Endothelial cell (in vitro differentiated cells): ENCODE data around the gene USP20. TPM values are rescaled to one million over a fixed set of nuclear protein-coding genes. Genes with fewer than 3 reads are reported as not detected.

Source experiments
- DNase-seq: peaks from one replicate; pipeline ENCODE4 v3.0.0; 2021; ENCODE audit warnings: low spot score
- H3K27ac Mint-ChIP-seq: one replicate; pipeline ENCODE4 v1.8.0; 2021; ENCODE audit warnings: mixed read lengths, inconsistent platforms; ENCODE audit not compliant: unreplicated experiment
- H3K27me3 Mint-ChIP-seq: one replicate; pipeline ENCODE4 v1.8.0; 2021; ENCODE audit warnings: mild to moderate bottlenecking, moderate library complexity, mixed read lengths, inconsistent platforms; ENCODE audit not compliant: unreplicated experiment
- H3K36me3 Mint-ChIP-seq: one replicate; pipeline ENCODE4 v1.8.0; 2021; ENCODE audit warnings: mild to moderate bottlenecking, low read depth, mixed read lengths, inconsistent platforms; ENCODE audit not compliant: unreplicated experiment
- H3K4me1 Mint-ChIP-seq: one replicate; pipeline ENCODE4 v1.8.0; 2021; ENCODE audit warnings: mild to moderate bottlenecking, mixed read lengths, inconsistent platforms; ENCODE audit not compliant: unreplicated experiment
- H3K4me3 Mint-ChIP-seq: one replicate; pipeline ENCODE4 v1.8.0; 2021; ENCODE audit warnings: mild to moderate bottlenecking, mixed read lengths, inconsistent platforms; ENCODE audit not compliant: unreplicated experiment
- H3K9me3 Mint-ChIP-seq: one replicate; pipeline ENCODE4 v1.8.0; 2021; ENCODE audit warnings: mixed read lengths, inconsistent platforms; ENCODE audit not compliant: unreplicated experiment
- total RNA-seq: library from RNA; stranded (reverse); fragmentation: NEBNext Ultra II Directional; extraction: Animal tissue kit (Norgen Biotek cat#: 25700); gene quantifications from one replicate; pipeline ENCODE4 v1.2.1, GENCODE V29; 2021; ENCODE audit not compliant: unreplicated experiment
- TF ChIP-seq, protein P1 (sequence below): fragments of 200-600 bp; sonication (generic); IDR thresholded peaks from one replicate; pipeline ENCODE4 v1.5.0; 2021; ENCODE audit warnings: antibody characterized with exemption; ENCODE audit not compliant: unreplicated experiment

USP20 gene
- total RNA-seq, 1 donor from 2014 or later, result 21.7 TPM

DNA sequence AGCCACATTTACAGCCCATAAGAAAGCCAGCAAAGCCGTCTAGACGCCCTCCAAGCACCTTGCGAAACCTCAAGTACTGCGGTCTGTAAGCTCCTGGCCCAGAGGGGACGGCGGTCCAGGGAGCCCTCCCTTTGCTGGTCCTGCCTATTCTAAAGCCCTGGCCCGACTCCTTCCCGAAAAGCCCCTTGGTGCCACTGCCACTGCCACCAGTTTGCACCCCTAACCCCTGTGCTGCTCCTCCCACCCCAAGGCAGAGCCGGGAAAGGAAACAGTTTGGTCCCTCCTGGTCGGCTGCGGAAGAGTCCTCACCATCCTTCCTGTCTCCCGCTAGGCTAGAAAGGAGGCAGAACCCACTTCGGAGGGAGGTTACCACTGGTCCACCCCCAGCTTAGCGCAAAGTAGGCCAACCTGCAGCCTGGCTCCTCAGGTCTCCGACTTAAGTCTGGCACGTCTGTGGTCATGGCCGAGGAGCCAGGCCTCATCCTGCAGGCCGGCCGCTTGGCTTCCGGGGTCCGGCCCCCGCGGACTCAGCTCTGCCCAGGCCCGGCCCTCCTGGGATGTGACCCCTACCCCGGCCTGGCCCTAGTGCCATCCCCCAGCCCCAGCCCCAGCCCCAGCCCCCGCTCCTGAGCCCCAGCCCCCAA lies 12.2 kb upstream of the USP20 start:
- H3K36me3 Mint-ChIP-seq, result peaks cover 20% of the 10 kb centered on the region
- H3K4me3 Mint-ChIP-seq, result peak overlapping the region; percentile 90
- DNase-seq, result peak; percentile 38
- H3K9me3 Mint-ChIP-seq, result no peaks in the 10 kb centered on the region
- H3K4me1 Mint-ChIP-seq, result peaks cover 19% of the 10 kb centered on the region
- TF ChIP-seq, protein P1, sequence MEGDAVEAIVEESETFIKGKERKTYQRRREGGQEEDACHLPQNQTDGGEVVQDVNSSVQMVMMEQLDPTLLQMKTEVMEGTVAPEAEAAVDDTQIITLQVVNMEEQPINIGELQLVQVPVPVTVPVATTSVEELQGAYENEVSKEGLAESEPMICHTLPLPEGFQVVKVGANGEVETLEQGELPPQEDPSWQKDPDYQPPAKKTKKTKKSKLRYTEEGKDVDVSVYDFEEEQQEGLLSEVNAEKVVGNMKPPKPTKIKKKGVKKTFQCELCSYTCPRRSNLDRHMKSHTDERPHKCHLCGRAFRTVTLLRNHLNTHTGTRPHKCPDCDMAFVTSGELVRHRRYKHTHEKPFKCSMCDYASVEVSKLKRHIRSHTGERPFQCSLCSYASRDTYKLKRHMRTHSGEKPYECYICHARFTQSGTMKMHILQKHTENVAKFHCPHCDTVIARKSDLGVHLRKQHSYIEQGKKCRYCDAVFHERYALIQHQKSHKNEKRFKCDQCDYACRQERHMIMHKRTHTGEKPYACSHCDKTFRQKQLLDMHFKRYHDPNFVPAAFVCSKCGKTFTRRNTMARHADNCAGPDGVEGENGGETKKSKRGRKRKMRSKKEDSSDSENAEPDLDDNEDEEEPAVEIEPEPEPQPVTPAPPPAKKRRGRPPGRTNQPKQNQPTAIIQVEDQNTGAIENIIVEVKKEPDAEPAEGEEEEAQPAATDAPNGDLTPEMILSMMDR, result no peak
- H3K27ac Mint-ChIP-seq, result peak overlapping the region; percentile 75
- H3K27me3 Mint-ChIP-seq, result no peaks in the 10 kb centered on the region

DNA sequence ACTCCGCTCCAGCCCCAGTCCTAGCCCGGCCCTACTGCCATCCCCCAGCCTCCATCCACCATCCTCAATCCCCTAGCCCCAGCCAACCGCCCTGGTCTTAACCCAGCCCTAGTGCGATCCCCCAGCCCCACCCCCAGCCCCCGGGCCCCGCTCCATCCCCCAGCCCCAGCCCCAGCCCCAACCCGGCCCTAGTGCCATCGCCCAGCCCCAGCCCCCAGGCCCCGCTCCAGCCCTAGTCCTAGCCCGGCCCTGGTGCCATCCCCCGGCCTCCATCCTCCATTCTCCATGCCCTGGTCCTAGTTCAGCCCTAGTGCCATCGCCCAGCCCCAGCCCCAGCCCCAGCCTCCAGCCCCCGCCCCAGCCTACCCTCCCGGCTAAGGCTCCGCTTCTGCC lies 11.7 kb upstream of the USP20 start:
- no peaks in the 10 kb centered on the region for H3K27me3 Mint-ChIP-seq
- H3K9me3 Mint-ChIP-seq, result no peaks in the 10 kb centered on the region
- no peak for DNase-seq
- peaks cover 19% of the 10 kb centered on the region for H3K4me1 Mint-ChIP-seq
- H3K36me3 Mint-ChIP-seq, result peaks cover 17% of the 10 kb centered on the region
- no peak overlapping the region for H3K27ac Mint-ChIP-seq
- H3K4me3 Mint-ChIP-seq, result peak overlapping the region; percentile 90
- TF ChIP-seq, protein P1, result no peak

DNA sequence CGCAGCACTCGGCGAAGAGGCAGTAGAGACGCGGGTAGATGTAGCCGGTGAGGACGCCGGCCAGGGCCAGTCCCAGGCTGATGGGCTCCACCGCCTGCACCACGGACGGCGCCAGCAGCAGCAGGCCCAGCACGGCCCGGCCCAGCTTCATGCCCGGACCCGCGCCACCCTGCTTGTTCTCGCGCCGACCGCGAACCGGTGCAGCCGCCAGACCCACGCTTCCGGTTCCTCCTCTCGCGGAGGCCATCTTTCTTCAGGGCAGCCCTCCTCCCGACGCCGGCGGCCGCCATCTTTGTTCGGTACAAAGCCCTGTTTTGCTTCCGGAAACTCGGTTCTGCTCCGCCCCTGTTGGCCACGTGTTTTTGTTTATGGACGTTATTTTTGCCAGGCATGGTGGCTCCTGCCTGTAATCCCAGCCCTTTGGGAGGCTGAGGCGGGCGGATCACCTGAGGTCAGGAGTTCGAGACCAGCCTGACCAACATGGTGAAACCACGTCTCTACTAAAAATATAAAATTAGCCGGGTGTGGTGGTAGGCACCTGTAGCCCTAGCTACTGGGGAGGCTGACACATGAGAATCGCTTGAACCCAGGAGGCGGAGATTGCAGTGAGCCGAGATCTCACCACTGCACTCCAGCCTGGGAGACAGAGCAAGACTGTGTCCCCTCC lies 11.2 kb upstream of the USP20 start, which contains the start of gene TOR1A:
TOR1A (minus strand) TSS at position 202 of the 667 bp plus-strand sequence; CDS start at position 151, 51 bp downstream.
- peak within 1 kb of the TSS; percentile 90 for H3K4me3 Mint-ChIP-seq
- H3K27me3 Mint-ChIP-seq, result no peaks in the 10 kb centered on the region
- peak within 1 kb of the TSS; percentile 81 for H3K27ac Mint-ChIP-seq
- H3K36me3 Mint-ChIP-seq, result peaks cover 17% of the 10 kb centered on the region
- H3K9me3 Mint-ChIP-seq, result no peaks in the 10 kb centered on the region
- H3K4me1 Mint-ChIP-seq, result peaks cover 19% of the 10 kb centered on the region
- peak; percentile 89 for DNase-seq
- TF ChIP-seq, protein P1, result no peak

DNA sequence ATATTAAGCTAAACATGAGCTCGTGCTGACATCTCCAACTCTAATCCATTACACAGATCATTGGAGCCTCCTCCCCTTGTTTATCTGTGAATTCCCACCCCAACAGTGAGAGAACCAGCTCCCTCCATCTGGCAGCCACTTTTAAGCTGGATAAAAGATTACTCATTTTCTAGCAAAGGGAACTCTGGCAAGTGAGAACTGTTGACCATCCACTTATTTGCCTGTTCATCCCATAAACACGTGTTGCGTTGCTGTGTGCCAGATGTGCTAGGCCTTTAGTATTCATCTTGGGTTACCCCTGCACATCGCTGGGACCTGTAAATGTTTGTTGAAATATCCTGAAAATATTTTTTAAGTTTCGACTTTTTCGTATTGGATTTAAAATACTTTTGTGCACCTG lies 8.9 kb upstream of the USP20 start:
- Mint-ChIP-seq H3K36me3 (peaks cover 23% of the 10 kb centered on the region), H3K27ac (no peak overlapping the region), H3K4me3 (no peak overlapping the region)

More for the DNA sequence above, 8.9 kb upstream of the USP20 start:
- H3K9me3 Mint-ChIP-seq, result no peaks in the 10 kb centered on the region
- DNase-seq, result no peak
- H3K27me3 Mint-ChIP-seq, result peaks cover 3% of the 10 kb centered on the region
- peaks cover 19% of the 10 kb centered on the region for H3K4me1 Mint-ChIP-seq
- TF ChIP-seq, protein P1, result no peak
